ENCODE data around the gene ITGA4.

ITGA4 gene

DNA sequence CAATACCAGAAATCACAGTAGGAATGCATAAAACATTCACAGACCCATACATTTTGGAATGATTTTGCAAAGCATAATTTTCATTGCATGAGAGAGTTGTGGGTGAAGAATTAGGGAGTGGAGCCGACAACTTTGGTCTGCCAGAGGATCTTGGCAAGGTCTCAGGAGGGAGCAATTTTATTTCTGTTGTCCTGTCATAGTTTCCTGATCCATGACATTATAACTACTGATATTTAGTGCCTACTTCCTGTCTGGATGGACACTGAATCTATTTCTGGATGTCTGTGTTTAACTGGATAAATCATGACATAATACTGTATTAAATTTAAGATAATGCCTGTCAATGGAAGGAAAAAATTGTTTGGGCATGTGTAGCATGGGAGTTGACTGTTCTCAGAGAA is 2.4 kb downstream of the ITGA4 start:
- peak; percentile 10 for DNase-seq

DNA sequence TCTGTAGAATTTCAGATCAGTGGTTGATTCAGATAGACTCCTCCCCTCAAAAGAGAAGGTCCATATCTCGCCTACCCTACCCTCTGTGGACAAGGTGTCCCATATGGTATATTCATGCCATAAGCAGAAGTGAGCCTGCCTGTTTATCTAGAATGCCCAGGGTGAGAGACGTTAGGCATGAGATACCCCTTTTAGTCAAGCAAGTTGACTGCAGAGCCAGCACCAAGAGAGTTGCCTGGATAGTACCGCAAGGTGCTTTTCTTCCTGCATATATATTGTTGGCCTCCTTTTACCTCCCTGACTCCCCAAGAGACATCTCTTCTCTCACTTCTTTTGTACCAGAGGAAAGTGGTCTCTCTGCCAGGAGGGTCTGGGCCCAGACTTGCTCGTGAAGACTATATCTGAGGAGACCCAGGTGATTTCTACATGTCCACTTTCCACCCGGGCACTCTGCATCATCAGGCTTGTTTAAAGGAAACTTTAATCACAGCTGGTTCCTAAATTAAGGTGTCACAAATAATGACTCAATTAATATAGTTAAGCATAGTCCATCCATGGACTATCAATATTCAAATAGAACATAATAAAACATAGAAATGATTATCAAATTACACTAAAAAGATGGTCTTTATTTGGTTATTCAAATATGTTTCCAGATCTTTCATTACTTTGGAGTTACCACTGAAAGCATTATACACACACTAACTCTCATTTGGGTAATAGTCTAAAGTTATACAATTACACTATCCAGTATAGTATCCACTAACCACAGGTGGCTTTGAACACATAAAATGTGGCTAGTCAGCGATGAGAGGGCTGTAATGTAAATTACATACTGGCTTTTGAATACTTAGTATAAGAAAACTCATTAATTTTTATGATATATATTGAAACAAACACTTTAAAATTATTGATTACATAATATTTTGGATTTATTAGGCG is 4.1 kb downstream of the ITGA4 start:
- peak; percentile 27 for DNase-seq

DNA sequence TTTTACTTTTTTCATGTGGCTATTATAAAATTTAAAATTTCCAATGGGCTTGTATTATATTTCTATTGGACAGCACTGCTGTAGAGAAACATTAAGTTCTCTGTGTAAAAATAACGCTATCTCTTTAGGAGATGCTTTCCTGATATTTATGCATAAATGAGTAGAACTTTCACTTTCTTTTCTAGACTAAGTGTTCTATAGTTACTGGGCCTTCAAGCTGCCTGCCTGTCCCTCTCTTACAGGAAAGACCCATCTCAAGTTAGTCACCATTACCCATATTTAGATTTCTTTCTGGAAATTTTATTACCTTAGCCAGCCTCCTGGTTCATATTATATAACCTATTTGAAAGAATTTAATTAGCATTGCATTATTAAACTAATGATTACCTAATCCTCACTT is 4.8 kb downstream of the ITGA4 start:
- DNase-seq = peak; percentile 8

- DNase-seq = no peak
Measured at GRCh38 chr2:181463588-181463987, 6.4 kb downstream of the ITGA4 start.

DNA sequence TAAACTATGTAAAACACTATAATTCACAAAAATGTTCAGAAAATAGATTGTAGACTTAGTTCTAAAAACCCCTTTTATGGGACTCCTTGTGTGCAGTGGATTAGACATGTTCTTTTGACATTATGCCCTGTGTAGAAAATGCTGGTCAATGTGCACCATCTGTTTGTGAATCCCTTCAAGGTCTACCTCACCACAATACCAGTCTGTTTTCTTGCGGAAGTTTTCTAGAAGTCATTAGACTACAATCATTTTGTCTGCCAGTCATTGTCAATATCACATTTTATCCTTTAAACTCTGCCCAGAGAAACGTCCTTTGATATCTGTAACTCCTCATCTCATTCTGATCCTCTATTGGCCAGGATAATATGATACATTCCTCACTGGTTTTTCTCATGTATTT is 7.8 kb downstream of the ITGA4 start:
- DNase-seq = no peak

DNA sequence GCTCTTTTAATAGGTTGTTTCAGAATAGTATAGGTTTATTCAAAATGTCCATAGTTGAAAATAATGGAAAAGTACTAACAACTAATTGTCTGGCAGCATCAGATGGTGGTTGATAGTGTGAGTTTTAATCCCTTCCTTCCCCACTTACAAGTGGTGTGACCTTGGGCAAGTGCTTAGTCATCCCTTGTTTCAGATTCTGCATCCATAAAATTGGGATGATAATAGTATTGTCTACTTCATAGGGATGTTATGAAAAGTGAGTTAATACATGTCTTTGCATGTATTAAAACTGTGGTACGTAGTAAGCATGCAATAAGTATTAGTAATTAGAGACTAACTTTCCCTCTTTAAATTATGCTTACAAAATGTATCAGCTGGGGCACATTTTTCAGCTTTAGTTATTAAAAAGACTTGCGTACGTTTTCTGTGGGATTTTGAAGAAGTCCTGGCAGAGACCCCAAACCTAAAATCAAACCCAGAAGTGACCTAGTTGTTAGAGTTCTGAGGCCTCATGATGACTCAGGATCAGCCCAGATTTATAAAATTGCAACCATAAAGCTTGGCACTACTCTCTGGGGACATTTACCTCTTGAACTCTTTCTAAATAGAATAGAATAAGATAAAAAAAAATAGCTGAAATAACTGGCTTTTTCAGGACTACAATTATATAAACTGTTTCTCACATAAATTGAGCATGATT is 8.6 kb downstream of the ITGA4 start:
- peak; percentile 29 for DNase-seq

- DNase-seq = peak; percentile 57
Measured at GRCh38 chr2:181466661-181467576, 9.7 kb downstream of the ITGA4 start.

GRCh38 chr2:181467966-181468707 is 11.0 kb downstream of the ITGA4 start:
- no peak for DNase-seq

- no peak for DNase-seq
Measured at GRCh38 chr2:181468811-181469210, 11.6 kb downstream of the ITGA4 start.

DNA sequence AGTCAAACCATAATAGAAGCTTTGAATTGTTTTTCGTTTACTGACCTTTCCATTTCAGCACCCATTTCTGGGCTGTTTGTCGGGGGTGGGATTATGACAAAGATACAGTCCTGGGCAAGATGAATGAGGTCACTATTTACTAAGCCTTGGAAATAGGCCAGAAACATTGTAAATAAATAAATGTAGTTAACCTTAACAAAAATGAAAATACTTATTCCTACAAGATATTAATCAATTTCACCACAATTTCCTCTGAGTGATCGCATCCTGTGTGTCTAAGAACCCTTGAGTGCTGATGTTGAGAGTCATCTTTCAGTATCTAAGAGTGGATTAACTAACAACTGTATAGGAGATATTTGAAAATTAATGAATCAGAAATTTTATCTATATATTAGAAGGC is 14.0 kb downstream of the ITGA4 start:
- DNase-seq = no peak

DNA sequence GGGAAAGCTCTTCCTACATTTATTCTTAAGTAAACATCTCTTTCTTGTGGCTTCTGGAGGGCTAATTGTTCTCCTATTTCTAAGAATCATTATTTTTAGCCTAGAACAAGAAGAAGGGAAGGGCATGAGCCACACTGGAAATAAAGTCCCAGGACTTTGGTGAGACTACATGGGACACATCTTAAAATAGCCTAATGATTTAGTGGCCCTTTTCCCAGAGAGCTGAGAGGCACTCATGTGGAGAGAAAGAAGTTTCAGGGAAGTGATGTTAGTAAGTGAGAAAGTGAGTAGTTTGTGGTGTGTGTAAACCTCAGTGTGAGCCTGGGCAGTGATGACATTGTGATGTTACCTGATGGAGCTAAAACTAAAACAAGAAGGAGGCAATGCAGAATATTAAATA is 14.6 kb downstream of the ITGA4 start:
- no peak for DNase-seq

DNA sequence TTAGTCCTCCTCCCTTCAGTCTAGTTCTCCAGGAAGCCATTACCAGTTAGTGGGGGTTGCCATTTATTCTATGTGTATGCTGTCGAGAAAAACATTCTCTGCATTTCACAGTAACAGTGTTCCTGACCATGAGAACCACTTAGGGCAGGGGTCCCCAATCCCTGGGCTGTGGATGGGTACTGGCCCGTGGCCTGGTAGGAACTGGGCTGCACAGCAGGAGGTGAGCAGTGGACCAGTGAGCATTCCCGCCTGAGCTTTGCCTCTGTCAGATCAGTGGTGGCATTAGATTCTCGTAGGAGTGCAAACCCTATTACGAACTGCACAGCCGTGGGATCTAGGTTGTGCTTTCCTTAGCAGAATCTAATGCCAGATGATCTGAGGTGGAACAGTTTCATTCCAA is 15.8 kb downstream of the ITGA4 start:
- no peak for DNase-seq

- DNase-seq = no peak
Measured at GRCh38 chr2:181474222-181474881, 17.2 kb downstream of the ITGA4 start.

GRCh38 chr2:181483211-181483610 is 26.0 kb downstream of the ITGA4 start:
- DNase-seq = no peak

DNA sequence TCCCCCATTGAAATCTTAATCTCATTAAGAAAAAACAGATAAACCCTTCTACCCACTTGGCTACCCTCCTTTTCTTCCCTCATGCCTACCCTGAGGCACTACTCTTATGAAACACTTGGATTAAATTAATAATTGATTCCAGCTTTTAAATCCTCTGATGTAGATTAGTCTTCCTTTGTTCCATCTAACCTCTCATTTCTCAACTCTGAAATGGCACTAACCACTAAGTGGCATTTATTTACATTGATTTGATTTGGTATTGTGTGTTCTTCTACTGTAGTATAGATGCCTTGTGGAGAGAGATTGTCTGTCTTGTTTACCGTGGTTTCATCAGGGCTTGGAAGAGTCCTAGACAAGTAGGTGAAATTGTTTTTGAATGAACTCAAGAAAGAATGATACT is 26.7 kb downstream of the ITGA4 start:
- no peak for DNase-seq

- no peak for DNase-seq
Measured at GRCh38 chr2:181484851-181485637, 27.9 kb downstream of the ITGA4 start.

DNA sequence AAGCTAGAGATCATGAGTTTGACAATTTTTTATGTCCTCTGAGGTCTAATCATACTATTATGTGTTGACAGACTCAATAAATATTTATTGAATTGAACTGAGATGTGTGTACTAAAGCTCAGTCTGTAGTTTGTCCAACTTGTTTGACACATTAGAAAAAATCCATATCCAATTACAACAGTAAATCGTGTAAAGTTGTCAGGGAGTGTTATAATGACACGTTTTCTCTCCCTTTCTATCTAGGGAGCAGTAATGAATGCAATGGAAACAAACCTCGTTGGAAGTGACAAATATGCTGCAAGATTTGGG is 28.4 kb downstream of the ITGA4 start:
- DNase-seq = no peak

- DNase-seq = no peak
Measured at GRCh38 chr2:181499231-181499630, 42.0 kb downstream of the ITGA4 start.

- DNase-seq = no peak
Measured at GRCh38 chr2:181500201-181500600, 43.0 kb downstream of the ITGA4 start.

DNA sequence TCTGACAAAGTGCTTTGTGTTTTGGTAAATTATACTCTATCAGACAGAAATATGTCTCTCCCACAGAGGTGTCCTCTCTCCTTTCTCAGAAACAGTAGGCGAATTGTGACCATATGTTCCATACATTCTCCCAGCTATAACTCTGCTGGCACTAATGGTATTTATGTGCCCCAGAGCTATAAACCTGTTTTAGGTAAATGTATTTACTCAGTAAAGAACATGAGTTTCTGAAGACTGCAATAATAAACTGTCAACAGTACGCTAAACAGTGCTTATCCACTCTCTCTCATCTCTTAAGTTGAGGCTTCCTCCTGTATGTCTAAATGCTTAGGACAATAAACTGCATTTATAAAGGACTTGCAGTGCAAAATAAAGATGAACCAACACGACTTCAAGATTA is 58.5 kb downstream of the ITGA4 start:
- no peak for DNase-seq

- no peak for DNase-seq
Measured at GRCh38 chr2:181516992-181517391, 59.8 kb downstream of the ITGA4 start.
